ENCODE results near the gene FUZ. TPM values are rescaled to one million over a fixed set of nuclear protein-coding genes. Genes with fewer than 3 reads are reported as not detected.

FUZ gene
- total and polyA plus RNA-seq, 2 experiments from 2014 or later: 19.5 to 20.4 TPM

- WGBS (ENCODE audit: low lambda C conversion rate, missing lambda C conversion rate): 97% methylated on average over 19 of the region's 20 CpGs
Observed at GRCh38 chr19:49795615-49796014, 17.5 kb downstream of the FUZ start.

GRCh38 chr19:49793561-49793840 is 19.6 kb downstream of the FUZ start:
- no peak overlapping the region for H3K4me3 ChIP-seq
- H3K36me3 ChIP-seq (replicated peaks; ENCODE audit: insufficient read depth, low read depth): no peaks in the 10 kb centered on the region
- no peaks in the 10 kb centered on the region for H3K4me1 ChIP-seq (ENCODE audit: insufficient read depth)
- H3K9me3 ChIP-seq (ENCODE audit: low read depth): no peaks in the 10 kb centered on the region
- H3K27me3 ChIP-seq: no peaks in the 10 kb centered on the region
- no peaks in the 10 kb centered on the region for H3K9me2 ChIP-seq (replicated peaks; ENCODE audit: insufficient read depth)
- 92% methylated on average over 6 of the region's 6 CpGs for WGBS (ENCODE audit: low lambda C conversion rate, missing lambda C conversion rate)
- no peak overlapping the region for H3K4me2 ChIP-seq
- TF ChIP-seq EZH2phosphoT487 (IDR thresholded peaks at IDR 0.05; ENCODE audit: low read depth, severe bottlenecking, unreplicated experiment) (no peak), EZH2 (IDR thresholded peaks at IDR 0.05; ENCODE audit: borderline replicate concordance) (no peak), CTCF (IDR thresholded peaks at IDR 0.05; ENCODE audit: poor library complexity) (no peak)
- no peaks in the 10 kb centered on the region for H4K20me1 ChIP-seq (ENCODE audit: insufficient read depth, poor library complexity, severe bottlenecking)
- no peak for DNase-seq (ENCODE audit: low spot score)
- no peak overlapping the region for H3K27ac ChIP-seq
- no peak overlapping the region for H2AFZ ChIP-seq
- H3K79me2 ChIP-seq: peaks cover 5% of the 10 kb centered on the region

More at GRCh38 chr19:49795615-49796014, 17.5 kb downstream of the FUZ start:
- DNase-seq (ENCODE audit: low spot score): no peak
- Histone ChIP-seq H3K4me1 (ENCODE audit: insufficient read depth) (no peaks in the 10 kb centered on the region), H3K9me2 (replicated peaks; ENCODE audit: insufficient read depth) (no peaks in the 10 kb centered on the region), H3K27ac (no peak overlapping the region), H3K27me3 (no peaks in the 10 kb centered on the region), H3K79me2 (no peaks in the 10 kb centered on the region), H3K36me3 (replicated peaks; ENCODE audit: insufficient read depth, low read depth) (no peaks in the 10 kb centered on the region), H3K4me2 (no peak overlapping the region), H4K20me1 (ENCODE audit: insufficient read depth, poor library complexity, severe bottlenecking) (no peaks in the 10 kb centered on the region), H3K9me3 (ENCODE audit: low read depth) (no peaks in the 10 kb centered on the region), H3K4me3 (no peak overlapping the region), H2AFZ (no peak overlapping the region)
- TF ChIP-seq EZH2 (IDR thresholded peaks at IDR 0.05; ENCODE audit: borderline replicate concordance) (no peak), CTCF (IDR thresholded peaks at IDR 0.05; ENCODE audit: poor library complexity) (no peak)

- Histone ChIP-seq H3K9me2 (replicated peaks; ENCODE audit: insufficient read depth) (no peaks in the 10 kb centered on the region), H3K4me1 (ENCODE audit: insufficient read depth) (no peaks in the 10 kb centered on the region), H3K79me2 (peaks cover 5% of the 10 kb centered on the region), H3K4me2 (no peak overlapping the region), H2AFZ (no peak overlapping the region), H3K27ac (no peak overlapping the region), H3K27me3 (no peaks in the 10 kb centered on the region), H4K20me1 (ENCODE audit: insufficient read depth, poor library complexity, severe bottlenecking) (no peaks in the 10 kb centered on the region), H3K36me3 (replicated peaks; ENCODE audit: insufficient read depth, low read depth) (no peaks in the 10 kb centered on the region), H3K4me3 (no peak overlapping the region), H3K9me3 (ENCODE audit: low read depth) (no peaks in the 10 kb centered on the region)
- 95% methylated on average over 22 of the region's 22 CpGs for WGBS (ENCODE audit: low lambda C conversion rate, missing lambda C conversion rate)
- no peak for DNase-seq (ENCODE audit: low spot score)
- TF ChIP-seq EZH2 (IDR thresholded peaks at IDR 0.05; ENCODE audit: borderline replicate concordance) (no peak), CTCF (IDR thresholded peaks at IDR 0.05; ENCODE audit: poor library complexity) (no peak), EZH2phosphoT487 (IDR thresholded peaks at IDR 0.05; ENCODE audit: low read depth, severe bottlenecking, unreplicated experiment) (no peak)
Observed at GRCh38 chr19:49792829-49793560, 20.1 kb downstream of the FUZ start.
